GM18502 (cell line): Measurements from ENCODE around the gene DLX1.
A peak's percentile ranks its signal among the peaks of the same experiment; 100 is the strongest.
"Not testable (repeated sequence)": the region's sequence is repeated elsewhere in the genome, so short reads cannot be mapped to it uniquely, and the experiment has no call there.

Experiments
- ATAC-seq: cut with Tn5 transposase; IDR thresholded peaks from one replicate; pipeline ENCODE4 v1.9.1; 2021; ENCODE audit warnings: mild to moderate bottlenecking; ENCODE audit not compliant: unreplicated experiment, poor library complexity

Gene DLX1

GRCh38 chr2:172085460-172086159, at the start of gene DLX1:
Gene DLX1, plus strand, starts transcription at chr2:172085507. Its CDS starts 171 bp downstream, at chr2:172085678.
- ATAC-seq = peak; percentile 23

DNA sequence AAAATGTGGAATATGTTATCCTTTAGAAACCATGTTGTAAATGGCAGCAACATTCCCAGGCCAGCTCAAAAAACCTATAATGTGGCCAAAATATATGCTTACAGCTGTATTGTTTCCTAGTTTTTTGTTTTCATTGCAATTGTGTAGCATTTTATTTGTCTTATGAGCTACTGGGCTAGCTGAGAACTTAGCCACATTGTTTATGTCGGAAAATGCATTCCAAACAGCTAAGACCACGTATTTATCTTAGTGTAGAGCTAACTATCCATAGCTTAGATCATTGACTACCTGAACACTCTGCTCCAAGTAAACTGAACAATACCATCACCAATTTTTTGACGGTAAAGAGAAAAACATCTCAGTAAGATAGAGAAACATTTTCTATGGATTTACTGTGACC, 47.2 kb upstream of the DLX1 start:
- no peak for ATAC-seq

GRCh38 chr2:172038604-172039003, 46.7 kb upstream of the DLX1 start:
- ATAC-seq = no peak

DNA sequence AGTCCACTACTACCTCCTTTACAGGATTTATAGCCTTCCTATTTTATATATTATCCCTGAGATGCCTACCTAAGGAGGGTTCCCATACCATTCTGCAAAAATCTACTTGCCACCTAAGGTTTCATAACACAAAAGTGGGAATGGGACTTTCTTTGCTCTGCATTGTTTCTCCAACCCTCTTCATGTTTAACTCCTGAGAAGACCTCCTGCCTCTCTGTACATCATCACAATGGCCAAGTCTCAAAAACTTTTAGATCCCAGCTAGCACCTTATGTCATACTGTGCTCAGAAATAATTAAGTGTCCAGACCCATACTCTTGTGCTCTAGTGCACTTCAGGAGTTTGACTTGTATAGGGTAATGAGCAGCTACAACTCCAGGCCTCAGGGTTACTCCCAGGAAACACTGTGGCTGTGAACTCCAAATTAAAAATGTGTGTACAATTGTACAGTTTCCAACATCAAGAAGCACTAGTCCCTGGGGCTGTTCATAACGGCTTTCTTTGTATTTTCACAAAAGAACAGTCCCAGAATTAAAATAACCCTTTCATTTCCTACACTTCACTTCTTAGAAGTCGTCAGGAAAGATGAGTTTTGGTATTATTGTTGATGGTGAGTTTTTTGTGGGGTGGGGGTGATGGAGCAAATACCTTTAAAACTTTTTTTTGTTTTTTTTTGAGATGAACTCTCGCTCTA, 46.1 kb upstream of the DLX1 start:
- ATAC-seq = no peak

GRCh38 chr2:172040311-172040710, 45.0 kb upstream of the DLX1 start:
- ATAC-seq = no peak

DNA sequence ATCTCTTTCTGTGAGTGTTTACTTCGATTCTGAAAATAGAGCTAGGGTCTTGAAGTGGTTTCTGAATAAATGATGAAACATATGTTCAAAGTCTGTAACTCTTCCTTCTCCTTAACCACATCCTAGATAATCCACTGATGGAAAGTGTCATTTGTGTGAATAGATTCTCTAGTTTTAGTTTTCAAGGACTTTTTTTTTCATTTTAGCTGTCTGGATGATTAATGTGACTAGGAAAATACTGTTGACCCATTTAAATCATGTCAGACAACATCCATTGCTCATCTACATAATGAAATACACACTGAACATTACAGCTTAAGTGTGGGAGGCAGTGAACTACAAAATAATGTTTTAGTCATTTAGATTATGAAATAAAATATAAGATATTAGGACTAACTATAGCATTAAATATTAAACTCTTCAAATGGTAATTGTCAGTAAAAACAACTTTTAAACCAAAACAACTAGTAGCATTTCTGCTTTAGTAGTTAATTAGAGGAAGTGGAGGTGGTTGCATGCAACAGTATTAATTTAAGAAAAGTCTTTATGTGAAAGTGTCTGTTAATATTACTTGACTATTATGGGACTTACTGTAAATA, 39.1 kb upstream of the DLX1 start:
- no peak for ATAC-seq

- no peak for ATAC-seq
These were observed 38.3 kb upstream of the DLX1 start for GRCh38 chr2:172046866-172047565.

GRCh38 chr2:172047566-172048507, 37.5 kb upstream of the DLX1 start:
- ATAC-seq = no peak

GRCh38 chr2:172048508-172049503, 36.5 kb upstream of the DLX1 start:
- ATAC-seq = no peak

- ATAC-seq = no peak
These were observed 35.7 kb upstream of the DLX1 start for GRCh38 chr2:172049567-172050120.

- no peak for ATAC-seq
These were observed 34.7 kb upstream of the DLX1 start for GRCh38 chr2:172050479-172051125.

DNA sequence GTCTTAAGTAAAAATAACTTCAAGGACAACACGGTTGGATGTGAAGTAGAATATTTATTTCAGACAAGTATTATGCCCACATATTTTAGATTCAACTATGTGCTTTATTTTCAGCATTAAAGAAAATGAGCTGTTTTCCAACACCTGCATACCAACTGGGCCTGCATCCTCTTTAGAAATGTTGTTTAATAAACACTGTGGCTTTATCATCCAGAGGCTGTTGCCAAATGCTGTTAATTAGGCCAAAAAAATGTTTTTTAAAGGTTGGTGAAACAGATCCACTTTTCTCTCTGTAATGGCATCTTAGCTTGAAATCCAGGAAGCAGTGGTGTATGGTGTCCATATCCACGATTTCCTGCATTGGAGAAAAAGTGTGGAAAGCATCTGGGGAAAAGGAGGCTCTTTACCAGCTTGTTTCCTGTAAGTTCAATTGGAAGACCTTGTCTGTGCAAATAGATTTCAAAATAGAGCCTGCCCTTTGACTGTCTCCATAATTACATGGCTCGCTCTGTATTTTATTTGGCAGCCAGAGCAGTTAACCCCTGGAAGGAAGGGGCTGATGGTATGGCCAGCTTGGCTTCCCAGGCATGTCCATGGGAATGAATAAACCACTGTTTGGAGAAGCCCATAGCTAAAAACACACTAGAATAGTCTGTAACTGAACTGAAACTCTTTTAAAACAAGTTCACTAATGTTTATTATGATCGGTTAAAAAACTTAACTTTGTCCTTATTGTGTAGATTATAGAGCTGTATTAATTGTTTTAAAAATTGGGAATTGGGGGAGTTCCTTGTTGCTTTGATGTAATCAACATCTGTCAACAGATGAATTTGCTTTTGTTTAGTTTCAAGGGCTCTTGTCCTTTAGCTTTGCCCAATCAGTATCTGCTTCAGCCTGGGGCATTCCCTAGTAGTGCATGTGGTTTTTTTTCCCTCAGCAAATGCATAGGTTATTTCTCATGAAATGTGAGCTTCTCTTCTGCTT, 33.0 kb upstream of the DLX1 start:
- ATAC-seq = no peak

DNA sequence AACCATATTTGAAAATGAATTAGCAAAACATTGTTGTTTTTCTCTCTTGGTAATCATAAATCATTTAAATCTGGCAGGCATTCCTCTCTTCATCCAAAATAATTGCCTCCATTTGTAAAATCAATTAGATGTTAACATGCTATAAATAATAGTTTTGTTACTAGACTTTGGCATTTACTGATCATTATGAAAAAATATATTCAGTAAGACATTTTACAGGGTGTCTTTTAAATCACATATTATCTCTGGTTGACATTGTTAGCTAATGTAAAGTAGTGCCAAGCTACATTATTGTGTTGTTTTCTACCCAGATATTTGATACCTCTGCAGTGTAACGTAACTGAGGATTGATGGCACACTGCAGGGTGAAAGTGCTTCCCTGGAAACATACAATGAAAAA, 31.8 kb upstream of the DLX1 start:
- no peak for ATAC-seq

GRCh38 chr2:172056293-172056692, 29.0 kb upstream of the DLX1 start:
- no peak for ATAC-seq

DNA sequence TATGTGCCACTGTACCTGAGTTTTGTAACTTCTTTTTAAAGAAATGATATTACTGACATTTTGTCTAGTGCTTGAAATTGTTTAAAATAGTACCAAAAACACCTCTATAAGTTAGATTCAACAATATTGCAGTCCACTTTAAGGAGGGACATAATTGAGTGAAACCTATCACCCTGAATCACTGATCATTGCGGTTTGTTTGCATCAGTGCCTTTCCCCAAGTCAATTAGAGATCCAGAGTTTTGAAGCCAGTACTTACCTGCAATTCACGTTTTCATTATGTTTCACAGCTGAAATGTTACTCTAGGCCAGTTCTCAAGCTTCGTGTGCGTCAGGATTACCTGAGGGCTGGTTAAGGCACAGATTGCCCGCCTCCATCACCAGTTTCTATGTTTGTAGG, 26.6 kb upstream of the DLX1 start:
- ATAC-seq = no peak

DNA sequence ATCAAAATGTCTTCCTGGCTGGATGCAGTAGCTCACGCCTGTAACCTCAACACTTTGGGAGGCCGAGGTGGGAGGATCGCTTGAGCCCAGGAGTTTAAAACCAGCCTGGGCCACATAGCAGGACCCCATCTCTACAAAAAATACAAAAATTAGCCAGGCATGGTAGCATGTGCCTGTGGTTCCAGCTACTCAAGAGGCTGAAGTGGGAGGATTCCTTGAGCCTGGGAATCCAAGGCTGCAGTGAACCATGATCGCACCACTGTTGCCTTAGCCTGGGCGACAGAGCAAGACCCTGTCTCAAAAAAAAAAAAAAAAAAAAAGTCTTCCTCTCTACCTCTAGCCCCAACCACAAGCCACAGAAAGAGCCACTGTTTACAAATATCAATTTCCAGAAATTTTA, 25.2 kb upstream of the DLX1 start:
- not testable (repeated sequence) for ATAC-seq
